GM18520 (cell line): ENCODE measurements around the gene C1QTNF4.
A peak's percentile ranks its signal among the peaks of the same experiment; 100 is the strongest.
"Not testable (repeated sequence)": the region's sequence is repeated elsewhere in the genome, so short reads cannot be mapped to it uniquely, and the experiment has no call there.

Experiments
- ATAC-seq: cut with Tn5 transposase; IDR thresholded peaks from one replicate; pipeline ENCODE4 v1.9.1; 2021; ENCODE audit not compliant: unreplicated experiment

Gene C1QTNF4

GRCh38 chr11:47593934-47594855 is at the start of gene C1QTNF4:
Gene C1QTNF4, minus strand, starts transcription at chr11:47594411. Its CDS starts 3,601 bp downstream, at chr11:47590810.
- no peak for ATAC-seq

GRCh38 chr11:47642099-47642855 is 48.1 kb upstream of the C1QTNF4 start, which contains the start of gene MTCH2:
Gene MTCH2, minus strand, starts transcription at chr11:47642559. Its CDS starts 94 bp downstream, at chr11:47642465.
- peak; percentile 84 for ATAC-seq

- ATAC-seq, result no peak
These were observed 47.4 kb upstream of the C1QTNF4 start for GRCh38 chr11:47641600-47642098.

- not testable (repeated sequence) for ATAC-seq
These were observed 46.3 kb upstream of the C1QTNF4 start for GRCh38 chr11:47640506-47640905.

- ATAC-seq, result not testable (repeated sequence)
These were observed 42.1 kb upstream of the C1QTNF4 start for GRCh38 chr11:47636331-47636730.

GRCh38 chr11:47631473-47631872 is 37.3 kb upstream of the C1QTNF4 start:
- ATAC-seq, result no peak

- no peak for ATAC-seq
These were observed 33.8 kb upstream of the C1QTNF4 start for GRCh38 chr11:47628026-47628425.

GRCh38 chr11:47626234-47626633 is 32.0 kb upstream of the C1QTNF4 start:
- no peak for ATAC-seq

GRCh38 chr11:47620836-47621378 is 26.7 kb upstream of the C1QTNF4 start:
- no peak for ATAC-seq

- ATAC-seq, result no peak
These were observed 23.2 kb upstream of the C1QTNF4 start for GRCh38 chr11:47617417-47617809.

GRCh38 chr11:47616726-47617416 is 22.7 kb upstream of the C1QTNF4 start:
- no peak for ATAC-seq

GRCh38 chr11:47615249-47615648 is 21.0 kb upstream of the C1QTNF4 start:
- ATAC-seq, result no peak

GRCh38 chr11:47611348-47611794 is 17.2 kb upstream of the C1QTNF4 start:
- peak; percentile 50 for ATAC-seq

- no peak for ATAC-seq
These were observed 15.5 kb upstream of the C1QTNF4 start for GRCh38 chr11:47609675-47610074.

GRCh38 chr11:47607380-47607779 is 13.2 kb upstream of the C1QTNF4 start:
- no peak for ATAC-seq

GRCh38 chr11:47606731-47607130 is 12.5 kb upstream of the C1QTNF4 start:
- no peak for ATAC-seq

GRCh38 chr11:47605921-47606320 is 11.7 kb upstream of the C1QTNF4 start:
- no peak for ATAC-seq

GRCh38 chr11:47603295-47603694 is 9.1 kb upstream of the C1QTNF4 start:
- ATAC-seq, result no peak

- ATAC-seq, result no peak
These were observed 5.7 kb upstream of the C1QTNF4 start for GRCh38 chr11:47599902-47600301.

GRCh38 chr11:47595967-47596366 is 1.8 kb upstream of the C1QTNF4 start:
- no peak for ATAC-seq

GRCh38 chr11:47595029-47595428 is 818 bp upstream of the C1QTNF4 start:
- no peak for ATAC-seq
